ENCODE measurements around the gene CHMP4A.

The CHMP4A gene

GRCh38 chr14:24212924-24213865 lies at the start of gene CHMP4A:
TSS of gene CHMP4A (minus strand) at chr14:24213488. CDS start at chr14:24213439, 49 bp downstream.
- DNase-seq (ENCODE audit: low read depth) = peak; percentile 98
- H3K4me3 ChIP-seq (ENCODE audit: low read length) = peak within 1 kb of the TSS; percentile 88
- peak; percentile 19; the same call in 1 of the 2 replicates for TF ChIP-seq CTCF (conservative IDR thresholded peaks at IDR 0.05; ENCODE audit: low read length)

GRCh38 chr14:24261969-24262327 lies 48.7 kb upstream of the CHMP4A start:
- TF ChIP-seq CTCF (conservative IDR thresholded peaks at IDR 0.05; ENCODE audit: low read length) = no peak
- H3K4me3 ChIP-seq (ENCODE audit: low read length) = no peak overlapping the region
- DNase-seq (ENCODE audit: low read depth) = no peak

- no peak overlapping the region for H3K4me3 ChIP-seq (ENCODE audit: low read length)
- TF ChIP-seq CTCF (conservative IDR thresholded peaks at IDR 0.05; ENCODE audit: low read length) = no peak
- no peak for DNase-seq (ENCODE audit: low read depth)
These were observed 48.1 kb upstream of the CHMP4A start for GRCh38 chr14:24261256-24261968.

- no peak for DNase-seq (ENCODE audit: low read depth)
- no peak overlapping the region for H3K4me3 ChIP-seq (ENCODE audit: low read length)
- no peak for TF ChIP-seq CTCF (conservative IDR thresholded peaks at IDR 0.05; ENCODE audit: low read length)
These were observed 47.5 kb upstream of the CHMP4A start for GRCh38 chr14:24260780-24261157.

- TF ChIP-seq CTCF (conservative IDR thresholded peaks at IDR 0.05; ENCODE audit: low read length) = no peak
- no peak for DNase-seq (ENCODE audit: low read depth)
- no peak overlapping the region for H3K4me3 ChIP-seq (ENCODE audit: low read length)
These were observed 46.9 kb upstream of the CHMP4A start for GRCh38 chr14:24260026-24260779.

GRCh38 chr14:24259282-24260025 lies 46.2 kb upstream of the CHMP4A start:
- DNase-seq (ENCODE audit: low read depth) = peak; percentile 75
- no peak for TF ChIP-seq CTCF (conservative IDR thresholded peaks at IDR 0.05; ENCODE audit: low read length)
- H3K4me3 ChIP-seq (ENCODE audit: low read length) = no peak overlapping the region

Data from AG10803 (cell line).